Measurements from ENCODE around the gene ADGRF1.

DNA sequence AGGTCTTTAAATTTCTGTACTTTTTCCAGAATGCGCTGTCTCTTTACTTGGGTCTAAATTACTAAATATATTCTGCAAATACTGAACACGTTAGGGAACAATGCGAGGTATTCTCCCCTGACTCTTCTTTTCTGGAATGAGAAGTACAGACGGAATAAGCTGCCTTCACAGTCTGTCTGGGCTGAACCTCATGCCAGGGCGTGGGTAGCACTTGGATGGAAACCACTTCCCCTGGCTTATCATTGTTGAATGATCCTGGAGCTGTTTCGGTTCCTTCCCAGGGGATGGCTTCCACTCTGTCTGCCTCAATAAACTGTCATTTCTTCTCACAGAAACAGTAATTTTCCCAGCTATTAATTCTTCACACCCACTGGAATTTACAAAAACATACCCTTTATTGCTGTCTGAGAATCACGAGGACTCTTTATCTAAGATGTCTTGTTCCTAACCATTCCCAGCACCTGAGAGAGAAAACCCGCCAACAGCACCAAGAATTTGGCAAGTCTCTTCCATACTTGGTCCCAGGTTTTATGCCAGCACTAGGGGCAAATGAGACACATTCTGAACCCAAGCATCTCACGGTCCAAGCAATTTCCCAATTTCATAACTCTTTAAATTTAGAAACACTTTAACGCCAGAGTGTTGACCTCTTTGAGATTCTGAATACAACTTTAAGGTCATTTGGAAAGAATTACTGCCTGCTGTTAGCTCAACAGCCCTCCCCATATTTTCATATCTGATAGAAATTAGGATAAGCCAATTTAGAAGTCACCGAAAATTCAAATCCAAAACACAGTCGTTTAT lies 77.2 kb downstream of the ADGRF1 start:
- TF ChIP-seq, protein P1, sequence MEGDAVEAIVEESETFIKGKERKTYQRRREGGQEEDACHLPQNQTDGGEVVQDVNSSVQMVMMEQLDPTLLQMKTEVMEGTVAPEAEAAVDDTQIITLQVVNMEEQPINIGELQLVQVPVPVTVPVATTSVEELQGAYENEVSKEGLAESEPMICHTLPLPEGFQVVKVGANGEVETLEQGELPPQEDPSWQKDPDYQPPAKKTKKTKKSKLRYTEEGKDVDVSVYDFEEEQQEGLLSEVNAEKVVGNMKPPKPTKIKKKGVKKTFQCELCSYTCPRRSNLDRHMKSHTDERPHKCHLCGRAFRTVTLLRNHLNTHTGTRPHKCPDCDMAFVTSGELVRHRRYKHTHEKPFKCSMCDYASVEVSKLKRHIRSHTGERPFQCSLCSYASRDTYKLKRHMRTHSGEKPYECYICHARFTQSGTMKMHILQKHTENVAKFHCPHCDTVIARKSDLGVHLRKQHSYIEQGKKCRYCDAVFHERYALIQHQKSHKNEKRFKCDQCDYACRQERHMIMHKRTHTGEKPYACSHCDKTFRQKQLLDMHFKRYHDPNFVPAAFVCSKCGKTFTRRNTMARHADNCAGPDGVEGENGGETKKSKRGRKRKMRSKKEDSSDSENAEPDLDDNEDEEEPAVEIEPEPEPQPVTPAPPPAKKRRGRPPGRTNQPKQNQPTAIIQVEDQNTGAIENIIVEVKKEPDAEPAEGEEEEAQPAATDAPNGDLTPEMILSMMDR (IDR thresholded peaks at IDR 0.05): no peak
- no peak for TF ChIP-seq POLR2A (IDR thresholded peaks at IDR 0.05)

Measured in lower leg skin (tissue), 3 donors.